ENCODE data around the gene NEO1.

NEO1 gene, protein sequence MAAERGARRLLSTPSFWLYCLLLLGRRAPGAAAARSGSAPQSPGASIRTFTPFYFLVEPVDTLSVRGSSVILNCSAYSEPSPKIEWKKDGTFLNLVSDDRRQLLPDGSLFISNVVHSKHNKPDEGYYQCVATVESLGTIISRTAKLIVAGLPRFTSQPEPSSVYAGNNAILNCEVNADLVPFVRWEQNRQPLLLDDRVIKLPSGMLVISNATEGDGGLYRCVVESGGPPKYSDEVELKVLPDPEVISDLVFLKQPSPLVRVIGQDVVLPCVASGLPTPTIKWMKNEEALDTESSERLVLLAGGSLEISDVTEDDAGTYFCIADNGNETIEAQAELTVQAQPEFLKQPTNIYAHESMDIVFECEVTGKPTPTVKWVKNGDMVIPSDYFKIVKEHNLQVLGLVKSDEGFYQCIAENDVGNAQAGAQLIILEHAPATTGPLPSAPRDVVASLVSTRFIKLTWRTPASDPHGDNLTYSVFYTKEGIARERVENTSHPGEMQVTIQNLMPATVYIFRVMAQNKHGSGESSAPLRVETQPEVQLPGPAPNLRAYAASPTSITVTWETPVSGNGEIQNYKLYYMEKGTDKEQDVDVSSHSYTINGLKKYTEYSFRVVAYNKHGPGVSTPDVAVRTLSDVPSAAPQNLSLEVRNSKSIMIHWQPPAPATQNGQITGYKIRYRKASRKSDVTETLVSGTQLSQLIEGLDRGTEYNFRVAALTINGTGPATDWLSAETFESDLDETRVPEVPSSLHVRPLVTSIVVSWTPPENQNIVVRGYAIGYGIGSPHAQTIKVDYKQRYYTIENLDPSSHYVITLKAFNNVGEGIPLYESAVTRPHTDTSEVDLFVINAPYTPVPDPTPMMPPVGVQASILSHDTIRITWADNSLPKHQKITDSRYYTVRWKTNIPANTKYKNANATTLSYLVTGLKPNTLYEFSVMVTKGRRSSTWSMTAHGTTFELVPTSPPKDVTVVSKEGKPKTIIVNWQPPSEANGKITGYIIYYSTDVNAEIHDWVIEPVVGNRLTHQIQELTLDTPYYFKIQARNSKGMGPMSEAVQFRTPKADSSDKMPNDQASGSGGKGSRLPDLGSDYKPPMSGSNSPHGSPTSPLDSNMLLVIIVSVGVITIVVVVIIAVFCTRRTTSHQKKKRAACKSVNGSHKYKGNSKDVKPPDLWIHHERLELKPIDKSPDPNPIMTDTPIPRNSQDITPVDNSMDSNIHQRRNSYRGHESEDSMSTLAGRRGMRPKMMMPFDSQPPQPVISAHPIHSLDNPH (N-terminal part only)

DNA sequence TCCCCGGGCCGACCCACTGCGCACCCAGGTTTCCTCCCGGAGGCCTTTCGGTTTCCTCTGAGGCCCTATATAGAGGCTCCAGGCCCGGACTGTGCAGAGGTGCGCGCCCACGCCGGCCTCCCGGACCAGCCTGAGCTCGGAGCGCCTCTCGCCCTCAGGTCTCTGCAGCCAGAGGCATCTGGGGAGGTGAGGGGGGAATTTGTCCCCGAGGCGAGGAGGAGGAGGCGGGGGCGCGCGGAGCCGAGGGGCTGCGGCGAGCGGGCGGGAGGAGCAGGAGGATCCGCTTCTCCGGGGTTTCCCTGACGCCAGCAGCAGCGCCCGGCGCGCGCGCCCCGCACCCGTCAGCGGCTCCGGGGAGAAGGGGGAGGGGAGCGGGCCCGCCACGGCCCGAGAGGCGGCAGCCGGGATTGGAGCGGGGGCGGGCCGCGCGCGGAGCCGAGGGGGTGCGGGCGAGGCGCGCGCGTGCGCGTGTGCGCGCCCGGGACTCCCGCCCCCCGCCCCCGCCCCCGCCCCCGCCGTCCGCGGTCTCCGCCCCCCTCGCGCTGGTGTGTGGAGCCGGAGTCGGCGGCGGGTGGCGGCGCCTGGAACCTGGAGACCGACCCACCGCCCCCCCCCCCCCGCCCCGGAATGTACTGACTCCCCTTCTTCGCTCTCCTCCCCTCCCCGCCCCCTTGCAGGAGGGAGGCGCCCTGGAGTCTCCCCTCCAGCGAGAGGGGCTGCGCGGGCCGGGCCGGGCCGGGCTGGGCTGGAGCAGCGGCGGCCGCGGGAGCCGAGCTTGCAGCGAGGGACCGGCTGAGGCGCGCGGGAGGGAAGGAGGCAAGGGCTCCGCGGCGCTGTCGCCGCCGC, at the start of gene NEO1:
TSS of gene NEO1 (plus strand) at position 657 of the 846 bp plus-strand sequence. CDS start 213 bp downstream, outside the sequence.
- Mint-ChIP-seq H3K36me3 (no peaks in the 10 kb centered on the region), H3K27ac (peak within 1 kb of the TSS; percentile 77), H3K4me1 (peaks cover 2 to 5% of the 10 kb centered on the region in 2 donors), H3K27me3 (peaks cover 29 to 31% of the 10 kb centered on the region in 2 donors), H3K4me3 (peak within 1 kb of the TSS; percentile 80 to 83), H3K9me3 (no peaks in the 10 kb centered on the region)
- ATAC-seq (replicated peaks) (peak; percentile 78 to 82), DNase-seq (peak; percentile 36)

DNA sequence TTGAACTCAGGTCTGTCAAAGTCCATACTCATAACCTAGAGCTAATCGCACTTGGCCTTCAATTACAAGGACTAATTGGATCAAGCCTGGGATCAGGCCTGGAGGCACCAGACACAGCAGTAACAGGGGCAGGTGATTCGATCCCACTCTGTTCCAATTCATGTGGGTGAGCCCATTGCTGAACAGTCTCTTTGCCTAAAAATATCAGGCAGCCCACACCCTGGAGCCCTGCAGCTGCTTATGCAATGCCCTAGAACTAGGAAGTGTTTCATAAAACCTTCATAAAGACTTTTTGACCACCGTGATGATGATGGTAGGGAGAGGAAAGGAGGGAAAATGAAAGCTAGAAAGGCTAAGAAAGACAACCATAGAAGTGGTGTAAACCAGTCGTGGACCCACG, 47.8 kb upstream of the NEO1 start:
- Mint-ChIP-seq H3K9me3 (no peaks in the 10 kb centered on the region), H3K4me1 (no peaks in the 10 kb centered on the region), H3K4me3 (no peak overlapping the region), H3K27me3 (peaks cover 32 to 34% of the 10 kb centered on the region in 2 donors), H3K36me3 (no peaks in the 10 kb centered on the region), H3K27ac (no peak overlapping the region)
- DNase-seq (no peak), ATAC-seq (replicated peaks) (no peak)

DNA sequence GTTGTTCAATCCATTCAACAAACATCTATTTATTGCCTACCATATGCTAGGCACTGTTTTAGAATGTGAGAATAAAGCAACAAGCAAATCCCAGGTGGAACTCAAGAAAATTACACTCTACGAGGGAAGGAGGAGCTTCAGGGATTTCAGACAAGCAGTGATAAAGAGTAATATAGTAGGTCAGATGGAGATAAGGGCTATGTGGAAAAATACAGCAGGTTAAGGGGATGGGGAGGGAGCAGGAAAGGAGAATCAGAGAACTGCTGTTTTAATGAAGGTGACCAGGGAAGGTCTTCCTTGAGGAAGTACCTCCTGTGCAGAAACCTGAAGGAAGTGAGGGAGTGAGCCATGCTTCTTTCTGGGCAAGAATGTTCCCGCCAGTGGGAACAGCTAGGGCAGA, 47.2 kb upstream of the NEO1 start:
- H3K27ac Mint-ChIP-seq: no peak overlapping the region

DNA sequence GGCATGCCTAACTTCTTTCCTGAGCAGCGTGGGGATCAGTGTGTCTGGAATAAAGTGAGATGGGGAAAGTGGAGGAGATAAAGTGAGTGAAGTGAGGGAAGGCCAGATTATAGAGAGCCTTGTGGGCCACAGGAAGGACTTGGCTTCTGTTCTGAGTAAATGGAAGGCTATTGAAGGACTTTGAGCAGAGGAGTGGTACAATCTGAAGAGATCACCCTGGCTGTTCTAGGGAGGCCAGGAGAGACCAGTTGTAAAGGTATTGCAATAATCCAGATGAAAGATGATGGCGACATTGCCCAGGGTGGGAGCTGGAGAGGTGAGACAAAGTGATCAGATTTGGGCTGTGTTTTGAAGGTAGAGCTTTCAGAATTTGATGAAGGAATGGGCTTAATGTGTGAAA, 46.8 kb upstream of the NEO1 start:
- ATAC-seq (replicated peaks): no peak
- Mint-ChIP-seq H3K27me3 (peaks cover 32 to 38% of the 10 kb centered on the region in 2 donors), H3K36me3 (no peaks in the 10 kb centered on the region), H3K9me3 (no peaks in the 10 kb centered on the region), H3K27ac (no peak overlapping the region), H3K4me1 (no peaks in the 10 kb centered on the region), H3K4me3 (no peak overlapping the region)
- no peak for DNase-seq

More for the DNA sequence above, 47.2 kb upstream of the NEO1 start:
- peaks cover 32 to 38% of the 10 kb centered on the region in 2 donors for H3K27me3 Mint-ChIP-seq
- no peak overlapping the region for H3K4me3 Mint-ChIP-seq
- H3K9me3 Mint-ChIP-seq: no peaks in the 10 kb centered on the region
- no peak for DNase-seq
- no peaks in the 10 kb centered on the region for H3K36me3 Mint-ChIP-seq
- no peaks in the 10 kb centered on the region for H3K4me1 Mint-ChIP-seq
- no peak for ATAC-seq (replicated peaks)

DNA sequence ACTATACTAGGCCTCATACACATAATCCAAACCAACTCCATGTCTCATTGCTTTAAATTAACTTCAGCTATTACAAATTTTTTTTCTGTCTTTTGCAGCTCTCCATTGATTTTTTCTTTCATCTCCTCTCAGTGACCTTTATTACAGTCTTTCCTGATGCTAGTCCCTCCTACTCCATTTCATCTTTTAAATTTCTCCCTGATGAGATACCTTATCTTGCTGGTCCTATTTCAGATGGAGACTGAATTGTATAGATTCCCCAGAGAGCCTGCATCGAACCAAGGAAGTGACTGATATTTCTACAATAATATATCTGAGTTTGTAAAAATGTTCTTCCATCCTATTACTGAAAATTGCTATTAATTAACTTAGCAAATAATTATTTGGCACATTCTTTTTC, 45.7 kb upstream of the NEO1 start:
- ATAC-seq (replicated peaks) (no peak), DNase-seq (no peak)
- H3K4me1 Mint-ChIP-seq: no peaks in the 10 kb centered on the region
- H3K36me3 Mint-ChIP-seq: no peaks in the 10 kb centered on the region
- no peak overlapping the region for H3K4me3 Mint-ChIP-seq
- H3K9me3 Mint-ChIP-seq: no peaks in the 10 kb centered on the region
- H3K27me3 Mint-ChIP-seq: peaks cover 32 to 38% of the 10 kb centered on the region in 2 donors
- H3K27ac Mint-ChIP-seq: no peak overlapping the region

DNA sequence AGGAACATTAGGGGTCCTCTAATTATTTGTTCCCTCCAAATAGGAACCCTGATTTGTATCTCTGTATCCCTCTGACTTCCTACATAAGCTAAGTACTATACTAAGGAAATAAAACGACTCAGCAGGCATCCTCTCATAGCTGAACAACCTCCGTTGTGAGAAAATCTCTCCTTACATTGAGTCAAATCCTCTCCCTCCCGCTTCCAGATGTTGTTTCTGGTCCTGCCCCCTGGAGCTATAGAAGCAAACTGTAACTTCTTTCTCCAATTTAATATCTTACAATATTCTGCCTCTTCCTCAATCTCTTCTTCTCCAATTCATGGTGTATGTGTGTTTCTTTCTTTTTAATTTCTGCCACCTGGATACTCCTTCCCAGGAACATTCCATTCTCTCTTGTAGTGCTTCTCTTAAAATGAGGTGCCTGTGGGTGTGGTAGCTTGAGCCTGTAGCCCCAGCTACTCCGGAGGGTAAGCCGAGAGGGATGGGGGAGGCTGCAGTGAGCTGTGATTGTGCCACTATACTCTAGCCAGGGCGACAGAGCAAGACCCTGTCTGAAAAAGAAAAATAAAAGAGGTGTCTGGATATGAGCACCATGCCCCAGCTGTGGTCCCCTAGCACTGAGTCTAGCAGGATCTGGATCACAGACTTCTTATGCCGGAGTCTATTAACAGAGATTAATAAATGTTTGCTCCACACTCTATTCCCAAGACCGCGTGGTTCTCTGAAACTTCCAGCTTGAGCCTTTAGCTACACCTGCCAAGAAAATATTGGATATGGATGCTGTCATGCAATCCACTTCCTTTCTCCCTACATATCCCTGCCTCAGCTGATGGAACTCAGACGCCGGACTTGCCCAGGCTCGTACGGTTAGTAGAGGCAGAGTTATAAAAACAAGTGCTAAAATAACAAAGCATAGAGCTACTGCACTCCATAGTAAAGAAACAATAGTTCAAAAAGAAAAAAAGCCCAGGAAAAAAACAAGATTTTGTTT, 42.9 kb upstream of the NEO1 start:
- no peaks in the 10 kb centered on the region for H3K36me3 Mint-ChIP-seq
- H3K9me3 Mint-ChIP-seq: no peaks in the 10 kb centered on the region
- H3K27ac Mint-ChIP-seq: no peak overlapping the region
- no peaks in the 10 kb centered on the region for H3K4me1 Mint-ChIP-seq
- H3K27me3 Mint-ChIP-seq: peaks cover 27 to 38% of the 10 kb centered on the region in 2 donors
- DNase-seq (no peak), ATAC-seq (replicated peaks) (no peak)
- no peak overlapping the region for H3K4me3 Mint-ChIP-seq

DNA sequence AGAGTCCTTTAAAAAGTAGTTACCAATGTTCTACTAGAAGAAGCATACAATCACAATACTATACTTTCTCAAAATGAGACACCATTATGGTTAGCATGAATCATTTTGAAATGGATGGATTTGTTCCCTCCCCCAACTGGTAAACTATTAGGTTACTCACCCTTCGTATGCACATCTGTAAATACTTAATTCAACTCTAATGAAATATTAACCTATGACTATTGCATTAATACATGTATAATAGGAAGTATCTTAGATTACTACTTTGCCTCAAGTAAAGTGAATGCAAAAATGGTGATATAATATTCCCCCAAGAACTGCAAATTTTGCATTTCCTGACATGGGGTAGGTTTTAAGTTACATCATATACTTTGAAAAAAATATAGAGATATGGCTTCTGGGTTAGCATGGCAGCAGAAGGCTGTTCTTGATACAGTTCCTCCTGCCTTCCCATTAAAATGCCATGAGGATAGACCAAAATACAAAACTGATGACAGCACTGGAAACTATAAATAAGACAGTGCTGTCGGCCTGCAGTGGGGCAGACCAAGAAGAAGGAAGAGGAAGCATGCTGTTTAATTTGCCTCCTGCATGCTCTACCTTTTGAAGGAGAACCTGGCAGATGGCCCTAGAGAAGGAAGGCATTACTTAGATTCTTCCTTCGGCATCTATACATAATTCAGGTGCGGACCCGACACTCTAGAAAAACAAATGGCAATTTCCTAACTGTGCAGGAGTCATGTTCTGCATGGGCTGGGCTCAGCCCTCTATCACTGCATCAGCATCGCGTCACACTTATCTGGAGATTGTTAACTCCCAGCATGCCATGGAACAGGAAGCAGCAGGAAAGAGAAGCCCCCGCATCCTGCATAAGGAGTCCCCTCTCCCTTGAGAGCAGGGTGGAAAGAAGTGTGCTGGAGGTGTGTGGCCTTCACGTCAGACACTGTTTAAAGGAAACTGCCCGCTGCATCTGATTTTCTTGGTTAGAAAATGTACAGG, 41.8 kb upstream of the NEO1 start:
- Mint-ChIP-seq H3K36me3 (no peaks in the 10 kb centered on the region), H3K27me3 (peaks cover 20 to 30% of the 10 kb centered on the region in 2 donors), H3K9me3 (no peaks in the 10 kb centered on the region), H3K4me3 (no peak overlapping the region), H3K4me1 (peaks cover 0 to under 1% of the 10 kb centered on the region in 2 donors), H3K27ac (no peak overlapping the region)
- ATAC-seq (replicated peaks) (no peak), DNase-seq (no peak)

DNA sequence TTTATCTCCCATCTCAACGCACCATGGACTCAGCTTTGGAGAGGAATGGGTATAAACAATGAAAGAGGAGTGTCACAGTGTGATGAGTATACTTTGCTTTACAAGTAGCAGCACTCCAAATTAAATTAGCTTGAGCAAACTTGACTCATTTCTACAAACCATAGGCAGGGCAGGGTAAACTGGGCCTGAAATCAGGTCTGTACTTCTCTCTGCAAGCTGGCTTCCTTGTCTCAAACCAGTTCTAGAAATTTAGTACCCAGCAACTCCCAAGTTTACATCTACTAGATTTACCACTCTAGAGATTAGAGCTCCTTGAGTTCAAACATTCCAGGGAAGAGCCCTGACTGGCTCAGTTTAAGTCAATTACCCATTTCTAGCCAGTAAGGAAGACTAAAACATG, 37.4 kb upstream of the NEO1 start:
- Mint-ChIP-seq H3K9me3 (no peaks in the 10 kb centered on the region), H3K4me3 (no peak overlapping the region)
- ATAC-seq (replicated peaks): no peak

DNA sequence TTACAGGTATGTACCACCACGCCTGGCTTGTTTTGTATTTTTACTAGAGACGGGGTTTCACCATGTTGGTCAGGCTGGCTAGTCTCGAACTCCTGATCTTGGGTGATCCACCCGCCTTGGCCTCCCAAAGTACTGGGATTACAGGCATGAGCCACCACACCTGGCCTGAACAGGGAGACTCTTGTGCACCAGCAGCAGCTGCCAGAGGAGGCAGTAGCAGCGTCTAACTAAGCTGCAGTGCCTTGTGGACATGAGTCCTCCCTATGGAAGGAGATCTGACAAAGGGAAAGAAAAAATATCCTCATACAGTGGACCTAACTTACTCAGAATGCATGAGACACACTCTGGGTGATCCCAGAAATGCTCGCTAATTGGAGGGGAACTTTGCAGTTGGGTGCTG, 36.8 kb upstream of the NEO1 start:
- Mint-ChIP-seq H3K9me3 (no peaks in the 10 kb centered on the region), H3K4me3 (no peak overlapping the region), H3K27me3 (peaks cover 12 to 15% of the 10 kb centered on the region in 2 donors), H3K27ac (no peak overlapping the region), H3K4me1 (peaks cover 0 to 4% of the 10 kb centered on the region in 2 donors), H3K36me3 (no peaks in the 10 kb centered on the region)
- no peak for DNase-seq
- no peak for ATAC-seq (replicated peaks)

More for the DNA sequence above, 37.4 kb upstream of the NEO1 start:
- DNase-seq: no peak
- Mint-ChIP-seq H3K27ac (no peak overlapping the region), H3K27me3 (peaks cover 7 to 11% of the 10 kb centered on the region in 2 donors), H3K4me1 (peaks cover 0 to 4% of the 10 kb centered on the region in 2 donors), H3K36me3 (no peaks in the 10 kb centered on the region)

DNA sequence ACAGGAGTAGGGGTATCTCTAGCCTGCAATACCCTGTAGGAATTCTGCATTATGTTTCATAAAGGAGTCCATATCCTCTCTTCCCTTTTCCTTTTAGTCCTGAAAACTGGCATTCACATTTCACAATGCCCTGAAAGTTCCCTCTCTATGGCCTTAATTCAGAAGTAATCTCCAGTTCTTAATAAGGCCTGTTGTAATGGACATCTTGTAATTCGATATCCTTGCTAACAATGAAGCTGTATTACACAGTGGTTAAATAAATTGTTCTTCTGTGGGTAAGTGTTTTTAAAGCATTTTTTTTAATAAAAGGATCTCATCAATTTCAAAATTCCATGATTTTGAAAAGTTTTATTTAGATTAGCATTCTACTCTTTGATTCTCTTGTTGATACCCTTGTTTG, 34.3 kb upstream of the NEO1 start:
- H3K27me3 Mint-ChIP-seq: peaks cover 32 to 36% of the 10 kb centered on the region in 2 donors
- DNase-seq (no peak), ATAC-seq (replicated peaks) (no peak)
- H3K4me1 Mint-ChIP-seq: peaks cover 0 to 4% of the 10 kb centered on the region in 2 donors
- H3K4me3 Mint-ChIP-seq: no peak overlapping the region
- no peaks in the 10 kb centered on the region for H3K36me3 Mint-ChIP-seq
- H3K27ac Mint-ChIP-seq: no peak overlapping the region
- no peaks in the 10 kb centered on the region for H3K9me3 Mint-ChIP-seq

DNA sequence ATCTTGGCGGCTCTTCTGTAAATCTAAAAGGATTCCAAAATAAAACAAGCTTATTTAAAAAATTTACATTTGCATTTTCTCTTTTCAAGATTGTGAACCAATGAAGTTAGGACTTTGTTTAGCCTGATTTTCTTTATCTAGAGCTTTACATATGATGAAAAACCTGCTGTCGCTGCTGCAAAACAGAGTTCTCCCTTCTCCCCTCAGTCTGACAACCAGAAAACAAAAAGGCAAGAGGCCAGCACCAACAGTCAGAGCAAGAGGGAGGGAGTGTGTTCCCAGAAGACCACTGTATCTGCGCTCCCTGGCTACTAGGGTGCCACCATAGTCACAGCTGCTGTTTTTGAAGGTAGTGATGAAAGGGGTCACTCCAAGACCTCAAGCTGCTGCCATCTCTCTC, 33.1 kb upstream of the NEO1 start:
- Mint-ChIP-seq H3K27ac (no peak overlapping the region), H3K4me3 (no peak overlapping the region), H3K36me3 (no peaks in the 10 kb centered on the region), H3K4me1 (peaks cover 0 to 4% of the 10 kb centered on the region in 2 donors), H3K27me3 (peaks cover 33 to 44% of the 10 kb centered on the region in 2 donors), H3K9me3 (no peaks in the 10 kb centered on the region)
- ATAC-seq (replicated peaks) (no peak), DNase-seq (no peak)

Data from stimulated activated naive B cell treated with anti-CD40 and anti-IgM and Interleukin-4, amounts not matched to agents 10 μg/mL and 1 μg/mL and 100 μg/mL, for 72 hours (primary cell).